HG03457 (cell line): ENCODE measurements around the gene IL12RB2.
"Not testable (repeated sequence)": the region's sequence is repeated elsewhere in the genome, so short reads cannot be mapped to it uniquely, and the experiment has no call there.

Experiments used
- ATAC-seq: cut with Tn5 transposase; IDR thresholded peaks from one replicate; pipeline ENCODE4 v1.9.1; 2021; ENCODE audit warnings: moderate number of reproducible peaks; ENCODE audit not compliant: unreplicated experiment

Gene IL12RB2

GRCh38 chr1:67393737-67394136 is 86.1 kb downstream of the IL12RB2 start:
- no peak for ATAC-seq

GRCh38 chr1:67394548-67394947 is 86.9 kb downstream of the IL12RB2 start:
- ATAC-seq, result no peak

GRCh38 chr1:67399199-67399993 is 91.7 kb downstream of the IL12RB2 start:
- no peak for ATAC-seq

- ATAC-seq, result not testable (repeated sequence)
Observed at GRCh38 chr1:67400029-67400786, 92.5 kb downstream of the IL12RB2 start.

GRCh38 chr1:67401443-67401842 is 93.8 kb downstream of the IL12RB2 start:
- no peak for ATAC-seq

- no peak for ATAC-seq
Observed at GRCh38 chr1:67404212-67404620, 96.5 kb downstream of the IL12RB2 start.

- ATAC-seq, result no peak
Observed at GRCh38 chr1:67405473-67406245, 98.0 kb downstream of the IL12RB2 start.

GRCh38 chr1:67407498-67407897 is 99.8 kb downstream of the IL12RB2 start:
- no peak for ATAC-seq

GRCh38 chr1:67408148-67408547 is 100.5 kb downstream of the IL12RB2 start:
- no peak for ATAC-seq

- ATAC-seq, result not testable (repeated sequence)
Observed at GRCh38 chr1:67413101-67413500, 105.4 kb downstream of the IL12RB2 start.

GRCh38 chr1:67414574-67414973 is 106.9 kb downstream of the IL12RB2 start:
- ATAC-seq, result no peak

GRCh38 chr1:67415041-67415440 is 107.4 kb downstream of the IL12RB2 start:
- no peak for ATAC-seq

GRCh38 chr1:67417733-67418132 is 110.1 kb downstream of the IL12RB2 start:
- not testable (repeated sequence) for ATAC-seq

- ATAC-seq, result no peak
Observed at GRCh38 chr1:67418839-67419586, 111.3 kb downstream of the IL12RB2 start.

- no peak for ATAC-seq
Observed at GRCh38 chr1:67420835-67421492, 113.3 kb downstream of the IL12RB2 start.

- ATAC-seq, result no peak
Observed at GRCh38 chr1:67427465-67427864, 119.8 kb downstream of the IL12RB2 start.

- no peak for ATAC-seq
Observed at GRCh38 chr1:67427947-67428346, 120.3 kb downstream of the IL12RB2 start.

GRCh38 chr1:67429011-67429527 is 121.4 kb downstream of the IL12RB2 start:
- ATAC-seq, result no peak

- peak; percentile 1 for ATAC-seq
Observed at GRCh38 chr1:67429528-67430357, 122.1 kb downstream of the IL12RB2 start.
